Mesangial cell (primary cell): ENCODE measurements around the gene ANKLE1. TPM values are rescaled to one million over a fixed set of nuclear protein-coding genes. Genes with fewer than 3 reads are reported as not detected.

ENCODE experiments used
- total RNA-seq: library from RNA; depleted of rRNA; stranded (reverse); fragments of >200 nt; gene quantifications from 2 replicates; pipeline ENCODE4 v1.2.3, GENCODE V29; 2015

Gene ANKLE1, protein sequence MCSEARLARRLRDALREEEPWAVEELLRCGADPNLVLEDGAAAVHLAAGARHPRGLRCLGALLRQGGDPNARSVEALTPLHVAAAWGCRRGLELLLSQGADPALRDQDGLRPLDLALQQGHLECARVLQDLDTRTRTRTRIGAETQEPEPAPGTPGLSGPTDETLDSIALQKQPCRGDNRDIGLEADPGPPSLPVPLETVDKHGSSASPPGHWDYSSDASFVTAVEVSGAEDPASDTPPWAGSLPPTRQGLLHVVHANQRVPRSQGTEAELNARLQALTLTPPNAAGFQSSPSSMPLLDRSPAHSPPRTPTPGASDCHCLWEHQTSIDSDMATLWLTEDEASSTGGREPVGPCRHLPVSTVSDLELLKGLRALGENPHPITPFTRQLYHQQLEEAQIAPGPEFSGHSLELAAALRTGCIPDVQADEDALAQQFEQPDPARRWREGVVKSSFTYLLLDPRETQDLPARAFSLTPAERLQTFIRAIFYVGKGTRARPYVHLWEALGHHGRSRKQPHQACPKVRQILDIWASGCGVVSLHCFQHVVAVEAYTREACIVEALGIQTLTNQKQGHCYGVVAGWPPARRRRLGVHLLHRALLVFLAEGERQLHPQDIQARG
- 0.76 and 2.4 TPM in 2 replicates for total RNA-seq

DNA sequence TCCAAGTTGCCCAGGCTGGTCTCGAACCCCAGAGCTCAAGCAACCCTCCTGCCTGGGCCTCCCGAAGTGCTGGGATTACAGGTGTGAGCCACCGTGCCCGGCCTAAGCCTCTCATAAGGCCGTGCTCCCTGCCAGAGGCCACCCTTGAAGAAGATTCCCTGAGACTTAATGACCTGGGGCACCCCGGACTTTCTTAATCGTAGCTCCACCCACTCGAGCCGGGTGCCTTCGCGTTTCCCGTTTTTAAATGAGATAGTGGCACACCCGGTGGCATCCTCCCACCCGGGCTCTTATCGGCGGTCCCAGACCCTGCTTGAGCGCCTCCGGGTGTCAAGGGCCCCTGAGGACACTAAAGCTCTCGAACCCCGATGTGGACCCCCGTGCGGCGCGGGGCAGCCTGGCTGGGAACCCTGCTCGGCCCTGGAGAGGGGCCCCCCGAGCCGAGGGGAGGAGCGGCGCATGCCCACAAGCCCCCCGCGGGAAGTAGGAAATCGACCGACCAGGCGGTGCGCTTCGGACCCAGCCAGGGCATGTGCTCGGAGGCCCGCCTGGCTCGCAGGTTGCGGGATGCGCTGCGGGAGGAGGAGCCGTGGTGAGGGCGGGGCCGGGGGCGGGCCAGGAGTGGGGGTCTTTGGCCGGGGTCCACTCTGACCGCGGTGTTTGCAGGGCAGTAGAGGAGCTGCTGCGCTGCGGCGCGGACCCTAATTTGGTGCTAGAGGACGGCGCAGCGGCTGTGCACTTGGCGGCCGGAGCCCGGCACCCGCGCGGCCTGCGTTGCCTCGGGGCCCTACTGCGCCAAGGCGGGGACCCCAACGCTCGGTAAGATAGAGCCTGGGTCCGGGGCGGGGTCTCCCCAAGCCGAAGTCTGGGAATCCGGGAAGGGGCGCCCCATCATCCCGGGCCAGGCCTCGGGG lies at the start of gene ANKLE1:
TSS of gene ANKLE1 (plus strand) at position 511 of the 914 bp plus-strand sequence. CDS start at position 531, 20 bp downstream.

DNA sequence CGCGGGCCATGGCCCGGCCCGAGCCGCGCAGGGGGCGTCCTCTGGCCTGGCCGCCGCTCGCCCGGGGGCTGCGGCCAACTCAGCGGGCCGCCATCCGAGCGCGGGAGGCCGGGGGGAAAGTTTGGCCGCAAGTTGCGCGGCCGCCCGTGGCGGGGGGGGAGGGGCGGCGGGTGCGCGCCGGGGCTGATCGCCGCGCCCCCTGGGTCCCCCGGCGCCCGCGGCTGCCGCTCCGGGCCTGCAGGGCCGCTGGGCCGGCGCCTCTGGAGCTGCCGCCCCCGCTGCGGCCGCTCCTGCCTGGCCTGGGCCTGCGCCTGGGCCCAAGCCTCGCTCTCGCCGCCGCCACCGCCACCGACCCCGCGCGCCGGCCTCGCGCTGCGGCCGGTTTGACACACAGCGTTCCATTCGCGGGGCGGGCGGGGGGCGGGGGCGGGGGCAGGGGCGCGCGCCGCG lies 36.1 kb upstream of the ANKLE1 start, which contains the start of gene NR2F6:
TSS of gene NR2F6 (minus strand) at position 385 of the 450 bp plus-strand sequence. CDS start 699 bp downstream, outside the sequence.

DNA sequence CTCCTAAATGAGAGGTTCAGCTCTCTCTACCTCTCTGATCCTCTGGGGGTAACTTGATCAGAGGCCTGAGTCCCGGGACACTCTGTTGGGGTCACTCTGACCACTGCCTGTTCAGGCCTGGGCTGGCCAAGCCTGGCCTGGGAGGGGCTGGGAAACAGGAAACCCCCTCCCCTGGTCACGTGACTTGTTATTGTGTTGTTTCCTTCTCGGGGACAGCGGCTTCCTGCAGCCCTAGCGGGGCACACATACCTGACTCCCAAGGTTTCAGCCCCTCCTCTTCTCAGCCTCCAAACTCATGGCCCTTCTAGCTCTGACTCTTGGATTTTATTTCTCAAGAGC lies 17.1 kb upstream of the ANKLE1 start, which contains the start of gene USHBP1:
TSS of gene USHBP1 (minus strand) at position 105 of the 339 bp plus-strand sequence. CDS start 446 bp downstream, outside the sequence.

DNA sequence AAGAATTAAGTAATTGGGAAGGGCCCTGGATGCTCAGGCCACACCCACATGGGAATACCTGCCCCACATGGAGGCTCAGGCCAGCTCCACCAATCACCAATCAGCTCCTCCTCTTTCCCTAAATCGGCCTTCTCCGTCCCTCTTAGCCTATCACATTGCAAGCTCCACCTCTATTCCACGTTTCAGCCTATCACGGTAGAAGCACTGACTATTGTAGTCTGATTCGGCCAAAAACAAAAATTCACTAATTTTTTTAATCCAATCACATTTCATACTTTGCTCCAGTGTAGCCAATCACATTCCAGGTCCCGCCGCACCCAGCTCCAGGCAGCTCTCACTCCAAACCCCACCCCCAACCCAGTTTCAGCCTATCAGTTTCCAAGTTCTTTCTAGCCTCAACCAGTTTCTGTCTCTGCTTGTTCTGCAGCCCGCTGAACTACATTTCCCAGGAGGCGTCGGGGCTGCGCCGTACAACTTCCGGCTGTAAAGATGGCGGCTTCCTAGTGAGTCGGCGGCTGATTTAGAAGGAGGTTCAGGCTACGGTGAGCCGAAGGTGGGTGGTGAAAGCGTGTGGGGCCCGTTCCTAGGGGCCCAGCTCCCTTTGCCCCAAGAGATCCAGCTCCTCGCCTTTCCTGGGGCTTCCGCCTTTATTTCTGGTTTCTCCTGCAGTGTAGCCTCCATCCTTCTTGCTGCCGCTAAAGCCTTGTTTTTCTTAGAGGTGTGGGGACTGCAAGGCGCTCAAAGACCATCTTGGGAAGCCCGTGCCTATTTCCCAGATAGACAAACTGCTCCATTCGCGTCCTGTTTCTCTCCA lies 14.5 kb upstream of the ANKLE1 start, which contains the start of gene BABAM1:
TSS of gene BABAM1 (plus strand) at position 469 of the 814 bp plus-strand sequence. CDS start 1,364 bp downstream, outside the sequence.

DNA sequence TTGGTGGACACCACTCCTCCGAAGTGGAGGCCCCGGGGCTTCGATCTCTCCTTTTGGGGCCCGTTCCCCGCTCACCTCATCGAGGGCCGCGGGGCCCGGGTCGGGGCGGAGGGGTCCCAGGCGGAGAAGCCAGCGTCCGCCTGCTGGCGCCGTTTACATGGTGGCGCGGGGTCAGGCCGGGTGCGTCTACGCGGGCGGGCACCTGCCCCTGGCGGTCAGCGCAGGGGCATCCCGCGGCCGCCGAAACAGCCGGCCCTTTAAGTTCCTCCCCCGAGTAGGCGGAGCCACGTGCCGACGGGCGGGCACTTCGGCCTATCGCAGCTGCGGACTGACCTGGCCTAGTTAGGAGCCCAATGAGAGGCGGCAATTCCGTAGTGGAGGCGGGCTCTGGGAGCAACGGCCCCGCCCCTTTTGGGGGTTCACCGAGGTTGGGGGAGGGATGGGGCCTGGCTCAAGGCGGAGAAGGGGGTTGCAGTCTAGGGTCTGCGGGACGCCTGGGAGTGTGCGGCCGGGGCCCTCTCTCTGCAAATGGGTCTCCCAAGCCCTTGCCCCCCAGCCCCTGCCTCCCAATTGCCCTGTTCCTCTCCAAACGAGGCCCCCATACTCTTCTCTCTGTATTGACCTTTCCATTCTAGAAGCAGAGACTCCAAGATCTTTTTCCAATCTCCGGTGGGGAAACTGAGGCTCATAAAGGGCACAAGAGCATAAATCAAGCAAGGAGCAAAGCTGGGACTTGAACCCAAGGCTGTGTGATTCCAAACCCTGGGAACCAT lies 21.7 kb downstream of the ANKLE1 start, which contains the start of gene ABHD8:
TSS of gene ABHD8 (minus strand) at position 259 of the 773 bp plus-strand sequence. CDS start 1,809 bp downstream, outside the sequence.

DNA sequence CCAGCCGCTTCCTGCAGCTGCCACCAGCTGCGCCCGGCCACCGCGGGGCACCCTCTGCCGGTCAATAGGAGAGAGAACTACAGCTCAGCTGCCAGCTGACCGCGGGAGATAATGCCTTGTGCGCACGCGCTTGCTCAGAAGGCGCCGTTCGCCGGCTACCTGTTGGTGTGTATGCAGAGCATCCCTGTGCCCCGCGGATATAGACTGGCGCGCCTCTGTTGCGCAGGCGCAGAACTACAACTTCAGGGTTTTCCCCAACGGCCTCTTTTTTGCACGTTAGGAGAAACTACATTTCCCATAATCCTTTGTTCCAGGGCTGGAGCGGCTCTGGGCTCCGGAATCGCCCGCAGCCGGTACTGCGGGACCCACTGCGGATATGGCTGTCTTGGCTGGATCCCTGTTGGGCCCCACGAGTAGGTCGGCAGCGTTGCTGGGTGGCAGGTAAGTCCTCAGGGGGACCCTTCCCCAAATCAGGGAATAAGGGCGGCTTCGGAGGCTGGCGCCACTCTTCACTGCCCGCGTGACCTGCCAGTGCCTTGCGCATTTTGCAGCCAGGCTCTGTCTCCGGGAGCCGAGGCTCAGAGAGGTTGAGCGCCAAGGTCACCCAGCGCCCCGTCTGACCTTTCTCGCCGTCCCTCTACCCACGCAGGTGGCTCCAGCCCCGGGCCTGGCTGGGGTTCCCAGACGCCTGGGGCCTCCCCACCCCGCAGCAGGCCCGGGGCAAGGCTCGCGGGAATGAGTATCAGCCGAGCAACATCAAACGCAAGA lies 24.0 kb downstream of the ANKLE1 start, which contains the start of gene MRPL34:
TSS of gene MRPL34 (plus strand) at position 356 of the 768 bp plus-strand sequence. CDS start at position 377, 21 bp downstream.

DNA sequence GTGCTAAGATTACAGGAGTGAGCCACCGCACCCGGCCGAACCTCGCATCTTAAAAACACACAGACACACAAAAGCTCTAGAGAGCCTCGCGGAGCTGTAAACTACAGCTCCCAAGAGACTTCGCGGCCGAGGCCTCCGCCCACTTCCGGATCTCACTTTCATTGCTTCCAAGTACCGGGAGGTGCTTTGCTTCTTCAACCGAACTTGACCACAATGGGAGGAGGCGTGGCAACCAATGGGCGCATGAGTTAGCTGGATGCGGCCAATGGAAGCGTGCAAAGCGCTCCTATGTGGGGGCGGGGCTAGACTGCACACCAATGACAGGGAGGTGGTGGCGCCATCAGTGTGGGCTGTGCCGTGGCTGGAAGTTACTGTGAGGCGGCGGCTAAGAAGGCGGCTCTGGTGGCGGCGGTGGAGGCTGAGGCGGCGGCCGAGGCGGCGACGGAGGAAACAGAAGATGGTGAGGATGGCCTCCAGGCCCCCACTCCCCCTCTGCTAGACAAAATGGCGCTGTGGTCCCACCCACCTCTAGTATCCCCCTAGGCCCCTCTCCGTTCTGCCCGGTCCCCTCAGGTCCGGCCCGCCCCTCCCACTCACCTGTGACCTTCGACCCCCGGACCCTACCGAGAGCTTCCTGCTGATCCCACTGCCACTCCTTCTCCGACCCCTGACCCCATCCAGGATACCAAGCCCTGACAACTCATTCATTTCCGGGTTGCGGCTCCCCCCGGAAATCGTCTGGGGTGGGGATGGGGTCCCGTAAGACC lies 27.7 kb downstream of the ANKLE1 start, which contains the start of gene DDA1:
TSS of gene DDA1 (plus strand) at position 366 of the 767 bp plus-strand sequence. CDS start at position 458, 92 bp downstream.

DNA sequence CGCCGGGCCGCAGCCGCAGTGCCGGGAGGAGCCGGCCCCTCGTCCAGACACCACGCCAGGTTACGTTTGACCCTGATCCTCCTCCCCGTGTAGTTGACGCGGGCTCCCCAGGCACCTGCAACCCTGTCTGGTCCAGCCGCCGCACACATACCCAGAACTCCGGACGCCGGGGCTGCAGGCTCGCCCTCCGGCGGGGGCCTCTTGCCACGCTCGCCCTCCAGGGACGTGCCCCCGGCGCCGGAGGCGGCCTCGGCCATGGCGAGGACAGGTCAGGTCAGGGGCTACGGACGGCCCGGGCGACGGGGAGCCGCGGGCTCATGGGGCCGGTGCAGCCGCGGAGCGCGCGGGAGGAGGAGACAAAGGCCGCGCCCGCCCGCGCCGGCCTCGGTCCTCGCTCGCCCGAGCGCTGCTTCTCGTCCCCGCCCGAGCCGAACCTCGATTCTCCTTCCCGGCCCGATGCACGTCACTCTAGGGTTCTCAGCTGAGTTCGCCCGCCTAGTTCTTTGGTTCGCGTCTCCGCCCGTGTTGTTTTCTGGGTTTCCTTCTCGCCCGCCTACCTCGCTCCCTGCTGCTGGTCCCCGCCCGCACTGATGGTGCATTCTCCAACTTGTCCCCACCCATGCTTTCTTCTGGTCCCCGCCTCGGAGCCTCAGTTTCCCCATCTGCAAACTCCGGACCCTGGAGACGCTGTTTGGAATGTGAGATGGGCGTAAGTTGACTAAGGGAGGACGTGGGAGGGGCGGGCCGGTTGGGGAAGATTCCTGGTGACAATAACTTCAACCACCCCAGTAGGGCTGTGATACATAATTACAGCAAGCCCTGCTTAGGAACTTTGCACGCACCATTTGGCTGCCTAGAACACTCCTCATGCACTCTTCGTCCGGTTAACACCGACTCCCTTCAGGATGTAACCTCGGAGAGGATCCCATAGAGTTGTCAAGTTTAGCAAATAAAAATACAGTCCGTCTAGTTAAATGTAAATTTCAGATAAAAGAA lies 53.0 kb downstream of the ANKLE1 start, which contains the start of gene ANO8:
TSS of gene ANO8 (minus strand) at position 442 of the 996 bp plus-strand sequence. CDS start at position 257, 185 bp downstream.

Other genes with a start within 250 kb of the ANKLE1 start
- 6.2 and 17.8 TPM in 2 replicates for gene HAUS8, start 206.4 kb upstream of the ANKLE1 start, total RNA-seq
- gene MYO9B, start 206.1 kb upstream of the ANKLE1 start, total RNA-seq, result 77.1 and 81.6 TPM in 2 replicates
- 18.6 and 27.1 TPM in 2 replicates for gene USE1, start 66.5 kb upstream of the ANKLE1 start, total RNA-seq
- gene OCEL1, start 55.7 kb upstream of the ANKLE1 start, total RNA-seq, result 6.7 and 19.1 TPM in 2 replicates
- gene NR2F6, start 36.0 kb upstream of the ANKLE1 start, total RNA-seq, result 90.0 and 128 TPM in 2 replicates
- not detected in 2 replicates for gene USHBP1, start 17.2 kb upstream of the ANKLE1 start, total RNA-seq
- gene BABAM1, start 14.5 kb upstream of the ANKLE1 start, total RNA-seq, result 119 and 151 TPM in 2 replicates
- 14.8 and 26.2 TPM in 2 replicates for gene ABHD8, start 21.5 kb downstream of the ANKLE1 start, total RNA-seq
- 101 and 116 TPM in 2 replicates for gene MRPL34, start 24.0 kb downstream of the ANKLE1 start, total RNA-seq
- 21.2 and 45.5 TPM in 2 replicates for gene DDA1, start 27.7 kb downstream of the ANKLE1 start, total RNA-seq
- gene ANO8, start 53.0 kb downstream of the ANKLE1 start, total RNA-seq, result 4.1 and 15.8 TPM in 2 replicates
- 16.9 and 18.5 TPM in 2 replicates for gene GTPBP3, start 55.7 kb downstream of the ANKLE1 start, total RNA-seq
- 1.6 and 2.0 TPM in 2 replicates for gene PLVAP, start 95.4 kb downstream of the ANKLE1 start, total RNA-seq
- 0.13 TPM in 1 of 2 replicates, not detected in the other for gene CCDC194, start 112.3 kb downstream of the ANKLE1 start, total RNA-seq
- 12.2 and 95.2 TPM in 2 replicates for gene BST2, start 123.7 kb downstream of the ANKLE1 start, total RNA-seq
- 116 and 131 TPM in 2 replicates for gene MVB12A, start 138.1 kb downstream of the ANKLE1 start, total RNA-seq
- 0.13 TPM in 1 of 2 replicates, not detected in the other for gene TMEM221, start 166.8 kb downstream of the ANKLE1 start, total RNA-seq
- gene NXNL1, start 179.0 kb downstream of the ANKLE1 start, total RNA-seq, result not detected in 2 replicates
- gene SLC27A1, start 188.6 kb downstream of the ANKLE1 start, total RNA-seq, result 5.9 and 21.2 TPM in 2 replicates
- 127 and 186 TPM in 2 replicates for gene PGLS, start 229.7 kb downstream of the ANKLE1 start, total RNA-seq